HUES48 (cell line): ENCODE measurements around the gene SLCO3A1.

ENCODE experiments used
- H3K27ac ChIP-seq: one replicate; pipeline ENCODE4 v1.7.0; 2013; ENCODE audit warnings: low read depth, low read length, inconsistent platforms
- H3K27me3 ChIP-seq: 2 replicates; pipeline ENCODE4 v1.6.1; 2013; ENCODE audit warnings: mild to moderate bottlenecking, low read length; ENCODE audit not compliant: control insufficient read depth, insufficient read depth
- H3K36me3 ChIP-seq: 2 replicates; pipeline ENCODE4 v1.6.1; 2013; ENCODE audit warnings: low read length; ENCODE audit not compliant: control insufficient read depth, insufficient read depth
- H3K4me1 ChIP-seq: 2 replicates; pipeline ENCODE4 v1.6.1; 2013; ENCODE audit warnings: mild to moderate bottlenecking, low read length; ENCODE audit not compliant: control insufficient read depth, insufficient read depth
- H3K4me3 ChIP-seq: 2 replicates; pipeline ENCODE4 v1.5.1; 2013; ENCODE audit warnings: mild to moderate bottlenecking, low read depth, low read length
- H3K9ac ChIP-seq: 2 replicates; pipeline ENCODE4 v1.6.1; 2013; ENCODE audit warnings: mild to moderate bottlenecking, low read depth, low read length, moderate library complexity
- H3K9me3 ChIP-seq: 2 replicates; pipeline ENCODE4 v1.6.1; 2013; ENCODE audit warnings: low read length; ENCODE audit not compliant: control insufficient read depth, insufficient read depth

Gene SLCO3A1

DNA sequence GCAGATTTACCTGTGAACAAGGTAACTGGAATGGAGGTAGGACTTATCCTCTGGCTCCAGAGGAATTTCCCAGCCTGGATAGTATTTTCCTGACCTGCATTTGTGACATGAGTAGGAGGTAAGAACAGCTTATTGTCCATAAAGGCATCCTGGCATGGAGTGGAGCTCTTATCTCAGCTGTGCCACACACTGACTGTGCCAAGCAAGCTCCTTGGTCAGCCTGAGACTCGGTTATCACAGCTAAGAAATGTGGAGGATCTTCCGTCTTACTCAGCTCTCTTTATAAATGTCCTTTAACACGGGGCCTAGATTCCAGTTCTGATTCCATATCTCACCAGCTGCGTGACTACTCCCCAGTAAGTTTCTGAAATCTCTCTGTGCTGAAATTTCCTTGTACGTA lies 38.9 kb downstream of the SLCO3A1 start:
- H3K9ac ChIP-seq = no peak overlapping the region
- no peaks in the 10 kb centered on the region for H3K27me3 ChIP-seq
- no peaks in the 10 kb centered on the region for H3K9me3 ChIP-seq
- H3K4me3 ChIP-seq = no peak overlapping the region
- no peak overlapping the region for H3K27ac ChIP-seq
- peaks cover 14% of the 10 kb centered on the region for H3K4me1 ChIP-seq
- H3K36me3 ChIP-seq = no peaks in the 10 kb centered on the region

DNA sequence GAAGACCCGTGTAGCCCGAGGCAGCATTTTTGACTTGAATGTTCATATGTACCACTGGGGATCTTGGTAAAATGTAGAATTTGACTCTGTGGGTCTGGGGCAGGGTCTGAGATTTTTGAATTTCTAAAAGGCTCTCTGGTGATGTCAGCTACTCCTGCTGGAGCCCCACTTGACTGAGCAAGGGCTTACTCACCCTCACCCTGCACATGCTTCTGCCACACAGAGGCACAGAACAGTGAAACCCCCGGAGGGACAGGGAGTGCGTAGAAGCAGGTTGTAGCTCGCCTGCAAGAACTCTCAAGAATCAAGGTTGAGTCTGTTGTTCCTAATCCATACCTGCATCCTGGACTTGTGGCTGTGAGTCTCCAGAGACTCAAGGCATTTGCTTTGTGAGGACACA lies 41.1 kb downstream of the SLCO3A1 start:
- H3K9ac ChIP-seq = no peak overlapping the region
- H3K4me1 ChIP-seq = peaks cover 14% of the 10 kb centered on the region
- H3K9me3 ChIP-seq = no peaks in the 10 kb centered on the region
- H3K27me3 ChIP-seq = no peaks in the 10 kb centered on the region
- no peaks in the 10 kb centered on the region for H3K36me3 ChIP-seq
- H3K27ac ChIP-seq = no peak overlapping the region
- H3K4me3 ChIP-seq = no peak overlapping the region

- H3K36me3 ChIP-seq = no peaks in the 10 kb centered on the region
- peaks cover 14% of the 10 kb centered on the region for H3K4me1 ChIP-seq
- no peak overlapping the region for H3K27ac ChIP-seq
- no peak overlapping the region for H3K9ac ChIP-seq
- no peak overlapping the region for H3K4me3 ChIP-seq
- no peaks in the 10 kb centered on the region for H3K27me3 ChIP-seq
- no peaks in the 10 kb centered on the region for H3K9me3 ChIP-seq
Observed at GRCh38 chr15:91895051-91895450, 41.5 kb downstream of the SLCO3A1 start.

- H3K9me3 ChIP-seq = no peaks in the 10 kb centered on the region
- no peaks in the 10 kb centered on the region for H3K27me3 ChIP-seq
- peaks cover 20% of the 10 kb centered on the region for H3K4me1 ChIP-seq
- no peak overlapping the region for H3K27ac ChIP-seq
- no peak overlapping the region for H3K9ac ChIP-seq
- H3K4me3 ChIP-seq = no peak overlapping the region
- no peaks in the 10 kb centered on the region for H3K36me3 ChIP-seq
Observed at GRCh38 chr15:91896341-91897055, 43.0 kb downstream of the SLCO3A1 start.

- no peak overlapping the region for H3K4me3 ChIP-seq
- H3K4me1 ChIP-seq = peaks cover 31% of the 10 kb centered on the region
- no peaks in the 10 kb centered on the region for H3K36me3 ChIP-seq
- H3K27ac ChIP-seq = no peak overlapping the region
- no peaks in the 10 kb centered on the region for H3K27me3 ChIP-seq
- no peak overlapping the region for H3K9ac ChIP-seq
- no peaks in the 10 kb centered on the region for H3K9me3 ChIP-seq
Observed at GRCh38 chr15:91897585-91898372, 44.3 kb downstream of the SLCO3A1 start.

GRCh38 chr15:91898843-91899242 lies 45.3 kb downstream of the SLCO3A1 start:
- H3K36me3 ChIP-seq = no peaks in the 10 kb centered on the region
- peaks cover 35% of the 10 kb centered on the region for H3K4me1 ChIP-seq
- H3K9ac ChIP-seq = no peak overlapping the region
- H3K27ac ChIP-seq = no peak overlapping the region
- no peaks in the 10 kb centered on the region for H3K27me3 ChIP-seq
- no peaks in the 10 kb centered on the region for H3K9me3 ChIP-seq
- no peak overlapping the region for H3K4me3 ChIP-seq

DNA sequence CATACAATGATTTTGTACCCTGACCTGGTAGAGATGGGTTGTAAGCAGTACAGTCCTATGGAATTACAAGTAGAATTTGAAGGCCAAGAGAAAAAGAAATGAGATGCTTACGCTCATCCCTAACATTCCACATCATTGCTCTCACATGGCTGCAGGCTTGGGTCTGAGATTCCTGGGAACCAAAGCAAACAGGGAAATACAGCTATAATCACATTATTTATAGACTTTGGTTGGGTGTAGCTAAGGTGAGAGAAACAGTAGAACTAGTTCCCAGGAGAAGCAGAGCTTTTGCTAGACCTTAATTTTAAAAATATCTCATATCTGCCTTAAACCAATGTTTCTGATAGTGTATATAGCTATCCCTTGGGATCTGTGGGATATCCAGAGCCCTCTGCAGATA lies 51.4 kb downstream of the SLCO3A1 start:
- no peaks in the 10 kb centered on the region for H3K36me3 ChIP-seq
- peaks cover 24% of the 10 kb centered on the region for H3K4me1 ChIP-seq
- no peak overlapping the region for H3K27ac ChIP-seq
- no peaks in the 10 kb centered on the region for H3K27me3 ChIP-seq
- H3K4me3 ChIP-seq = no peak overlapping the region
- no peak overlapping the region for H3K9ac ChIP-seq
- H3K9me3 ChIP-seq = no peaks in the 10 kb centered on the region

DNA sequence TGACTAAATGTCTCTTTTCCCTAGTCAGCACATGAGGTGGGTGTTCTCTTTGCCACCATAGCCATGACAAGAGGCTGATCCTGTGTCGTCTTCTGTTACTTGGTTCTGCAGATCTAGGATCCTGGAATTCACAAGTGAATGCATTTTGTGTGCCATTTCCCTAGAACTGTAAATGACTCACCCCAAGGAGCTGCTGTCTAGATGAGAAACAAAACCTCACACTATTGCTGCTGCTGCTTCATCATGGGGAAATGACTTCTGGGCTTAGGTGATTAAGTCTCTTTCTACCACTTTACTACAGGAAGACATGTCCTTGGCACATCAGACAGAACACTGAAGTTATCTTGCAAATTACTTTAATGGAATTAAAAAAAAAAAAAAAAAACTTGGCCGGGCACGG lies 54.9 kb downstream of the SLCO3A1 start:
- Histone ChIP-seq H3K9me3 (no peaks in the 10 kb centered on the region), H3K36me3 (no peaks in the 10 kb centered on the region), H3K27me3 (no peaks in the 10 kb centered on the region), H3K4me1 (peaks cover 4% of the 10 kb centered on the region; the same call in 1 of the 2 replicates), H3K9ac (no peak overlapping the region), H3K4me3 (no peak overlapping the region), H3K27ac (no peak overlapping the region)

- no peak overlapping the region for H3K9ac ChIP-seq
- no peaks in the 10 kb centered on the region for H3K9me3 ChIP-seq
Observed at GRCh38 chr15:91909111-91909510, 55.6 kb downstream of the SLCO3A1 start.

GRCh38 chr15:91909574-91909973 lies 56.1 kb downstream of the SLCO3A1 start:
- Histone ChIP-seq H3K27me3 (no peaks in the 10 kb centered on the region), H3K9me3 (no peaks in the 10 kb centered on the region), H3K36me3 (no peaks in the 10 kb centered on the region), H3K9ac (no peak overlapping the region), H3K4me3 (no peak overlapping the region), H3K4me1 (peaks cover 4% of the 10 kb centered on the region; the same call in 1 of the 2 replicates), H3K27ac (no peak overlapping the region)

More at GRCh38 chr15:91909111-91909510, 55.6 kb downstream of the SLCO3A1 start:
- no peaks in the 10 kb centered on the region for H3K36me3 ChIP-seq
- no peak overlapping the region for H3K27ac ChIP-seq
- H3K4me3 ChIP-seq = no peak overlapping the region
- H3K4me1 ChIP-seq = peaks cover 4% of the 10 kb centered on the region; the same call in 1 of the 2 replicates
- H3K27me3 ChIP-seq = no peaks in the 10 kb centered on the region

DNA sequence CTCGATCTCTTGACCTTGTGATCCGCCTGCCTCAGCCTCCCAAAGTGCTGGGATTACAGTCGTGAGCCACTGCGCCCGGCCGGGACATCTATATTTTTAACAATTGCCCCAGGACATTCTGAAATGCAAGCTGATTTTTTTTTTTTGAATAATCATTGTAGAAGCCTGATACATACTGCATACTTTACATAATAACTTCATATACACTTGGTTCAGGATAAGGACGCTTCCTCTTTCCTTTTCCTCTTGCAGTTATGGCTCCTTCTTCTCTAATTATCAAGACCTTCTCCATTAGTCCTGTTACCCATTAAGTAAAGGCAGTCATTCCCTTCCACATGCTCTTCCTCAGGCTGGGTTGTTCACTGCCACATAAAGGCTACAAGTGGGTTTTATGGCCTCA lies 58.3 kb downstream of the SLCO3A1 start:
- no peaks in the 10 kb centered on the region for H3K9me3 ChIP-seq
- H3K27me3 ChIP-seq = no peaks in the 10 kb centered on the region
- no peak overlapping the region for H3K27ac ChIP-seq
- no peak overlapping the region for H3K4me3 ChIP-seq
- H3K36me3 ChIP-seq = peaks cover 7% of the 10 kb centered on the region; the same call in 1 of the 2 replicates
- H3K4me1 ChIP-seq = peaks cover 4% of the 10 kb centered on the region; the same call in 1 of the 2 replicates
- H3K9ac ChIP-seq = no peak overlapping the region
